Ecto neural progenitor cell (in vitro differentiated cells): ENCODE results near the gene SMIM22.
"Not testable (repeated sequence)": the region's sequence is repeated elsewhere in the genome, so short reads cannot be mapped to it uniquely, and the experiment has no call there.

ENCODE experiments used
- DNase-seq: peaks from one replicate; pipeline ENCODE4 v3.0.0-alpha.2; 2018; ENCODE audit warnings: low spot score

Gene SMIM22

GRCh38 chr16:4768549-4769305, 26.4 kb upstream of the SMIM22 start:
- peak; percentile 97 for DNase-seq

- DNase-seq = no peak
Measured at GRCh38 chr16:4769306-4769638, 25.9 kb upstream of the SMIM22 start.

GRCh38 chr16:4771646-4772045, 23.5 kb upstream of the SMIM22 start:
- no peak for DNase-seq

GRCh38 chr16:4772351-4772750, 22.8 kb upstream of the SMIM22 start:
- no peak for DNase-seq

- DNase-seq = no peak
Measured at GRCh38 chr16:4775005-4775404, 20.2 kb upstream of the SMIM22 start.

GRCh38 chr16:4776141-4776705, 18.9 kb upstream of the SMIM22 start:
- DNase-seq = no peak

- DNase-seq = no peak
Measured at GRCh38 chr16:4777339-4778049, 17.7 kb upstream of the SMIM22 start.

GRCh38 chr16:4778050-4778392, 17.1 kb upstream of the SMIM22 start:
- no peak for DNase-seq

- no peak for DNase-seq
Measured at GRCh38 chr16:4780235-4780634, 14.9 kb upstream of the SMIM22 start.

GRCh38 chr16:4783251-4783950, 11.8 kb upstream of the SMIM22 start:
- no peak for DNase-seq

- DNase-seq = no peak
Measured at GRCh38 chr16:4783951-4784336, 11.2 kb upstream of the SMIM22 start.

GRCh38 chr16:4784444-4784987, 10.7 kb upstream of the SMIM22 start:
- DNase-seq = not testable (repeated sequence)

GRCh38 chr16:4785758-4786433, 9.3 kb upstream of the SMIM22 start:
- no peak for DNase-seq

GRCh38 chr16:4787068-4787467, 8.1 kb upstream of the SMIM22 start:
- DNase-seq = no peak

- no peak for DNase-seq
Measured at GRCh38 chr16:4787627-4788482, 7.3 kb upstream of the SMIM22 start, which contains the start of gene SEPTIN12. TSS of gene SEPTIN12 (minus strand) at chr16:4788345. CDS start at chr16:4787645, 700 bp downstream.

- no peak for DNase-seq
Measured at GRCh38 chr16:4788489-4788889, 6.7 kb upstream of the SMIM22 start.

- no peak for DNase-seq
Measured at GRCh38 chr16:4788910-4789309, 6.3 kb upstream of the SMIM22 start.

GRCh38 chr16:4790261-4790660, 4.9 kb upstream of the SMIM22 start:
- DNase-seq = no peak

GRCh38 chr16:4790871-4791270, 4.3 kb upstream of the SMIM22 start:
- no peak for DNase-seq

- no peak for DNase-seq
Measured at GRCh38 chr16:4792951-4793513, 2.1 kb upstream of the SMIM22 start.
